GM19025 (cell line): Measurements from ENCODE around the gene ARIH2.

Source experiments
- ATAC-seq: cut with Tn5 transposase; IDR thresholded peaks from one replicate; pipeline ENCODE4 v1.9.1; 2021; ENCODE audit warnings: mild to moderate bottlenecking, low read depth, moderate library complexity; ENCODE audit not compliant: unreplicated experiment

The ARIH2 gene

GRCh38 chr3:48966876-48967361 is 48.3 kb downstream of the ARIH2 start:
- no peak for ATAC-seq

GRCh38 chr3:48970586-48970985 is 51.9 kb downstream of the ARIH2 start:
- no peak for ATAC-seq

GRCh38 chr3:48974076-48974864 is 55.6 kb downstream of the ARIH2 start:
- ATAC-seq: no peak

- no peak for ATAC-seq
Observed at GRCh38 chr3:48979451-48979850, 60.8 kb downstream of the ARIH2 start.

GRCh38 chr3:48980295-48980694 is 61.7 kb downstream of the ARIH2 start:
- ATAC-seq: no peak

- ATAC-seq: no peak
Observed at GRCh38 chr3:48982016-48982415, 63.4 kb downstream of the ARIH2 start.

GRCh38 chr3:48982686-48983085 is 64.0 kb downstream of the ARIH2 start:
- no peak for ATAC-seq

GRCh38 chr3:48983096-48983495 is 64.5 kb downstream of the ARIH2 start:
- no peak for ATAC-seq

GRCh38 chr3:48984663-48985062 is 66.0 kb downstream of the ARIH2 start:
- no peak for ATAC-seq

- ATAC-seq: no peak
Observed at GRCh38 chr3:48985831-48986376, 67.3 kb downstream of the ARIH2 start.

GRCh38 chr3:48989126-48989795 is 70.6 kb downstream of the ARIH2 start:
- no peak for ATAC-seq

GRCh38 chr3:48989796-48990635 is 71.4 kb downstream of the ARIH2 start, which contains the start of gene P4HTM:
Gene P4HTM (plus strand): TSS chr3:48990241. CDS start chr3:48990257, 16 bp downstream.
- peak; percentile 59 for ATAC-seq

- peak; percentile 17 for ATAC-seq
Observed at GRCh38 chr3:48990636-48991469, 72.2 kb downstream of the ARIH2 start.

GRCh38 chr3:48991851-48992545 is 73.4 kb downstream of the ARIH2 start:
- ATAC-seq: no peak

- ATAC-seq: no peak
Observed at GRCh38 chr3:48993834-48994233, 75.2 kb downstream of the ARIH2 start.

GRCh38 chr3:48996640-48997039 is 78.0 kb downstream of the ARIH2 start:
- no peak for ATAC-seq

GRCh38 chr3:48997102-48997635 is 78.5 kb downstream of the ARIH2 start:
- ATAC-seq: no peak

GRCh38 chr3:48997714-48998637 is 79.3 kb downstream of the ARIH2 start:
- no peak for ATAC-seq
